Measurements from ENCODE around the gene PPP3R1.

DNA sequence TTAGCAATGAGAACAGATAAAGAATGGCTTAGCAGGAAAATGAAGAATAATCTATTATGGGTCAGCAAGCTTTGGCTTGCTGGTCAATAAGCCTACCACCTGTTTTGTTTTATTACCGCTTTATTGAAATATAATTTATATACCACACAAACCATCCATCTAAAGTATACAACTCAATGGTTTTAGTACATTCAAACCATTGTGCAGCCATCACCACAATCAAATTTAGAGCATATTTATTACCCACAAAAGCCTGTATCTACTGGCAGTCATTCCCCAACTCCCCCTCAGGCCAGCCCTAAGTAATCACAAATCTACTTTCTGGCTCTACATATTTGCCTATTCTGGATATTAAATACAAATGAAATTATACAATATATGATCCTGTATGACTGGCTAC, 17.2 kb downstream of the PPP3R1 start:
- TF ChIP-seq RAD21 (conservative IDR thresholded peaks at IDR 0.05 in 1 of 2, IDR thresholded peaks at IDR 0.05 in 1 of 2) = no peak
- TF ChIP-seq POLR2A (IDR thresholded peaks at IDR 0.05; ENCODE audit: low read length) = no peak
